Measurements from ENCODE around the gene ANKRD36.
"Not testable (repeated sequence)": the region's sequence is repeated elsewhere in the genome, so short reads cannot be mapped to it uniquely, and the experiment has no call there.

ANKRD36 gene

DNA sequence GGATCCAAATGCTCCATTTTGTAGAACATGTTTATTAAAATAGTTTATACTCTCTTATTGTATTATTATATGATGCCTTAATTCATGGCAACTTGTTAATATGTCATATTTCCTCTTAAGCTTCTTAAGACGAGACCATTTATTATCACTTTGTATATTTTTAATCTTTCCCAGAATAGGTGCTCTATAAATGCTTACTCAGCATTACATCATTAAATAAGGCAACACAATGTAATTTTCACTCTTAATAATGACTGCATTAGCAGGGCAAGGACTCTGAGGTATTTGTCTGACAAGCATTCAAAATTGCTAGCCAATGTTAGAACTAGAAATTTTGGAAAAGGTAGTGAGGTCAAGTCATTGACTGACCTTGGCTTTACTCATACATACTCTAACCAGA lies 180.7 kb downstream of the ANKRD36 start:
- DNase-seq (ENCODE audit: low read depth in 2 of 2) = not testable (repeated sequence)
